Neural crest cell (in vitro differentiated cells): ENCODE measurements around the gene ZNF454. TPM values are rescaled to one million over a fixed set of nuclear protein-coding genes. Genes with fewer than 3 reads are reported as not detected.

ENCODE experiments used
- DNase-seq: peaks from one replicate; pipeline ENCODE4 v3.0.0; 2021; ENCODE audit warnings: low read depth, mixed read lengths, low spot score
- H3K27ac Mint-ChIP-seq: one replicate; pipeline ENCODE4 v1.8.0; 2021; ENCODE audit warnings: mild to moderate bottlenecking, mixed read lengths; ENCODE audit not compliant: unreplicated experiment
- H3K27me3 Mint-ChIP-seq: 2 replicates; pipeline ENCODE4 v1.8.0; 2021; ENCODE audit warnings: low read depth, mild to moderate bottlenecking, mixed read lengths
- H3K36me3 Mint-ChIP-seq: 2 replicates; pipeline ENCODE4 v1.8.0; 2021; ENCODE audit warnings: low read depth, mild to moderate bottlenecking, mixed read lengths
- H3K4me1 Mint-ChIP-seq: 2 replicates; pipeline ENCODE4 v1.8.0; 2021; ENCODE audit warnings: mixed read lengths
- H3K4me3 Mint-ChIP-seq: one replicate; pipeline ENCODE4 v1.8.0; 2021; ENCODE audit warnings: mild to moderate bottlenecking, mixed read lengths
- H3K9me3 Mint-ChIP-seq: 2 replicates; pipeline ENCODE4 v1.8.0; 2021; ENCODE audit warnings: mixed read lengths
- CTCF ChIP-seq: fragments of 200-600 bp; sonication (generic); conservative IDR thresholded peaks from 2 replicates; pipeline ENCODE4 v1.5.0; 2021; ENCODE audit warnings: antibody characterized with exemption, mild to moderate bottlenecking
- total RNA-seq: library from RNA; stranded (reverse); gene quantifications from 2 replicates; pipeline ENCODE4 v1.2.1, GENCODE V29; 2021

Gene ZNF454
- total RNA-seq, 1 donor from 2014 or later = 0.26 TPM

GRCh38 chr5:178931846-178932760 lies 8.9 kb upstream of the ZNF454 start:
- H3K9me3 Mint-ChIP-seq = peaks cover 51% of the 10 kb centered on the region
- TF ChIP-seq CTCF = no peak
- H3K27ac Mint-ChIP-seq = no peak overlapping the region
- no peak overlapping the region for H3K4me3 Mint-ChIP-seq
- no peaks in the 10 kb centered on the region for H3K27me3 Mint-ChIP-seq
- no peak for DNase-seq
- H3K36me3 Mint-ChIP-seq = peaks cover 83% of the 10 kb centered on the region
- H3K4me1 Mint-ChIP-seq = no peaks in the 10 kb centered on the region

GRCh38 chr5:178941361-178941760 lies 363 bp downstream of the ZNF454 start:
- H3K9me3 Mint-ChIP-seq = peaks cover 42% of the 10 kb centered on the region
- no peak overlapping the region for H3K27ac Mint-ChIP-seq
- no peak for DNase-seq
- no peak for TF ChIP-seq CTCF
- no peaks in the 10 kb centered on the region for H3K4me1 Mint-ChIP-seq
- peaks cover 5% of the 10 kb centered on the region for H3K27me3 Mint-ChIP-seq
- H3K4me3 Mint-ChIP-seq = no peak overlapping the region
- H3K36me3 Mint-ChIP-seq = peaks cover 42% of the 10 kb centered on the region

- Mint-ChIP-seq H3K36me3 (peaks cover 41% of the 10 kb centered on the region), H3K27me3 (no peaks in the 10 kb centered on the region), H3K9me3 (peaks cover 39% of the 10 kb centered on the region), H3K27ac (no peak overlapping the region), H3K4me1 (no peaks in the 10 kb centered on the region), H3K4me3 (no peak overlapping the region)
- no peak for TF ChIP-seq CTCF
- no peak for DNase-seq
Measured at GRCh38 chr5:178965465-178966055, 24.6 kb downstream of the ZNF454 start.

- no peak for TF ChIP-seq CTCF
- DNase-seq = no peak
- H3K4me1 Mint-ChIP-seq = no peaks in the 10 kb centered on the region
- H3K36me3 Mint-ChIP-seq = peaks cover 2% of the 10 kb centered on the region
- no peak overlapping the region for H3K27ac Mint-ChIP-seq
- H3K27me3 Mint-ChIP-seq = peaks cover 2% of the 10 kb centered on the region
- no peak overlapping the region for H3K4me3 Mint-ChIP-seq
- H3K9me3 Mint-ChIP-seq = peaks cover 7% of the 10 kb centered on the region
Measured at GRCh38 chr5:178981381-178981780, 40.4 kb downstream of the ZNF454 start.

DNA sequence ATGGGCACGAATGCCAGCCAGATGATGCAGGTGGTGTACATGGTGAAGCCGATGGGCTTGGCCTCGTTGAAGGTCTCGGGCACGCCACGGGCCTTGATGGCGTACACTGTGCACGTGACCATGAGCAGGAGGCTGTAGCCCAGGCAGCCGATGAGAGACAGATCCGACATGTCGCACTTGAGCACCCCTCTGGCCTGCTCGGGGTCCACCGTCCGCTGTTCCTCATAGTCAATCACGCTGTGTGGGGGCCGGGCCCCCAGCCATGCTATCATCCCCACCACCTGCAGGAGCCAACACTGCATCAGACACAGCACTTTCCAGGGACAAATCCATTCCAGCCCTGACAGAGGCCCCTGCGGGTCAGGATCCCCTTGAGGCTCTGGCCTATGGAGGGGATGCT lies 41.9 kb downstream of the ZNF454 start:
- no peak for DNase-seq
- no peak for TF ChIP-seq CTCF
- Mint-ChIP-seq H3K36me3 (peaks cover under 1% of the 10 kb centered on the region), H3K27ac (no peak overlapping the region), H3K4me1 (no peaks in the 10 kb centered on the region), H3K4me3 (no peak overlapping the region), H3K27me3 (no peaks in the 10 kb centered on the region), H3K9me3 (peaks cover 1% of the 10 kb centered on the region)
